ENCODE results near the gene CAMK1D.
"Not testable (repeated sequence)": the region's sequence is repeated elsewhere in the genome, so short reads cannot be mapped to it uniquely, and the experiment has no call there.

CAMK1D gene

DNA sequence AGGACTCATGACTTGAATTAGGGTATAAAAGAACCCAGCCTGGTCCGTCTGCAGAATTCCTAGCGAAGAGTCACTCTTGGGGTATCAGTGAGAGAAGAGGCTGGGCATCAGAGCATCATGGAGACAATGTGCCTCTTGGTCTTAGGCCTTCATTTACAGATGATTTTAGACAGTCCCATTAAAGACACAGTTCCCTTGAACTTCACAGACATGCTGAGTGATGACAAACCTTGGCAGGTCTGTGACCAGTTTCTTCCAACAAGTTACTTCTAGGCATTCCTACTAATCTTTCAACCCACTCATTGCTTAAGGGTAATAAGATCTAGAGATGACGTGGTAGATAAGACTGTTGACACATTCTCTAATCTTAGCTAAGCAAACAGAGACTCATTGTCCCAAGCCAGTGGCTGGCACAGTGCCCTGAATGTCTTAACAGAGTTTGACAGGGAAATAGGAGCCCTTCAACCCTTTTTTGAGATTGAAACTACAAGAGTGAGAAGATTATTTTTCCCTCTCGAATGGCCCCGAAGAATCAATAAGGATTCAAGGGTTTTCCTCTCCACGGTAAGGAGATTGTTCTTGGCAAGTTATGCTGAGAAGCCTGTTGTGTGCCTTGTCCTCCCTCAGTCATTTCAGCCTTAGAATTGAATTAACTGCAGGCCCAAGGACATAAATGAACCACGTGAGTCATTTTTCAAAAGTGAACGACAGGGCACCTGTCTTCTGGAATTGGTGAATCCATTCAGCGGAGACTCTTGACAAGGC lies 371.1 kb downstream of the CAMK1D start:
- no peak for DNase-seq (ENCODE audit: low read depth, low spot score)

DNA sequence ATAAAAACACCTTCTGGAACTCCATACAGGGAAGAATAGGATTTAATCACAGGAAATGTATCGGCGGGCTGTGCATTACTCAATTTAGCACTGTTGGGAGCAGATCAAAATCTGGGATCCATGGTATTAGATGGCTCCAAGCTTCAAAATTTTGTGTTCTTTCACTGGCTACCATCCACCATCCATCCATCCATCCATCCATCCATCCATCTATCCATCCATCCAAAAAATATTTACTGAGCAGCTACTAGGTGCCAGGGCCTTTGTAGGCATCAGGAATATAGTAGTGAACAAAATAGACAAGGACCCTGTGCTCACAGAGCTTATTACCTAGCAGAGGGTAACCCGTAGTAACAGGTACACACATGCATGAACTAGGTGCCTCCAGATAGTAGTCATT lies 372.0 kb downstream of the CAMK1D start:
- DNase-seq (ENCODE audit: low read depth, low spot score), result no peak

GRCh38 chr10:12723220-12723619 lies 373.9 kb downstream of the CAMK1D start:
- DNase-seq (ENCODE audit: low read depth, low spot score), result no peak

GRCh38 chr10:12724807-12725579 lies 375.6 kb downstream of the CAMK1D start:
- DNase-seq (ENCODE audit: low read depth, low spot score), result no peak

DNA sequence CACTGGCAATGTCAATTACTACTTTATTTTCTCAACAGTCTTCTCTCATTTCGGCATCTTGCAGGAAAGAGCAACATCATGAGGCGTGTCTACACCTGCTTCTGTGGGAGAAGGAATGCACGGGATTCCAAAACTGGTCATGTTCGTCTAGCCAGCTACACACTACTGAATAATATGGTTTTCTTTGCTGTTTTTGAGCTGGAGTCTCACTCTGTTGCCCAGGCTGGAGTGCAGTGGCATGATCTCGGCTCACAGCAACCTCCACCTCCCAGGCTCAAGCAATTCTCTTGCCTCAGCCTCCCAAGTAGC lies 376.2 kb downstream of the CAMK1D start:
- not testable (repeated sequence) for DNase-seq (ENCODE audit: low read depth, low spot score)

DNA sequence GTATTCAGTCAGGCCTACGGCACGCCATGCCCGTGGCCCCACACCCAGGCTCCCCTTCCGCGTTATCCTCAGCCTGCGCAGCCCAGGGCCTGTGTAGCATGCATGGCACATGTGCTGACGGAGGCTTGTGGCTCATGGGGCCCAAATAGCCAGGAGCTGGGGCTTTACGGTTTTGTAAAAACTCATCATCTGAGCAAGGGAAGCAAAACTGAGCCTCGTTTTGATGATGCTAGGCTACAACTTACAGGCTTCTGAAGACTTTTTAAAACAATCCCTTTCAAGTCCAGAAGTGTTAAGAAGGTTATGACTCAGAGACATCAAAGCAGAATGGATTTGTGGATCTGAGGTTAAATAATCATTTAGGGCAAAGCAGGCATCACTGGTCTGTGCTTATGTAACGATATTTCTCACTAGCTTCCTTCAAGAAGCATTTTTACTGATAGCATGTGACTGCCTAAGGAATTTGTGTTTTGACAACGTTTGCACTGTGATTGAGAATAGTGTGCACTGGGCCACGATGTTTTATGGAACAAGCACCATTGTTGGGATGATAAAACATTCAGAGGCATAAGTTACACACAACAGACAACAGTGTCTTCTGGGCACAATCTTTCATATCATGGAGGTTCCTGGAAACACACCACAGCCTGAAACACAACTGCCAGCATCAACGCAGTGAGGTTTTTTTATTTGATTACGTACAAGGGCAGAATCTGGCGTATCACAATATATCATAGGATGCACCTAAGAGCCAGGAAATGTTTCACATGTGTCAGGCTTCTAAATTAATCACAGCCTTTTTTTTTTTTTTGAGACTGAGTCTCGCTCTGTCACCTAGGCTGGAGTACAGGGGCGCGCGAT lies 377.9 kb downstream of the CAMK1D start:
- DNase-seq (ENCODE audit: low read depth, low spot score), result no peak

GRCh38 chr10:12727832-12728215 lies 378.5 kb downstream of the CAMK1D start:
- no peak for DNase-seq (ENCODE audit: low read depth, low spot score)

DNA sequence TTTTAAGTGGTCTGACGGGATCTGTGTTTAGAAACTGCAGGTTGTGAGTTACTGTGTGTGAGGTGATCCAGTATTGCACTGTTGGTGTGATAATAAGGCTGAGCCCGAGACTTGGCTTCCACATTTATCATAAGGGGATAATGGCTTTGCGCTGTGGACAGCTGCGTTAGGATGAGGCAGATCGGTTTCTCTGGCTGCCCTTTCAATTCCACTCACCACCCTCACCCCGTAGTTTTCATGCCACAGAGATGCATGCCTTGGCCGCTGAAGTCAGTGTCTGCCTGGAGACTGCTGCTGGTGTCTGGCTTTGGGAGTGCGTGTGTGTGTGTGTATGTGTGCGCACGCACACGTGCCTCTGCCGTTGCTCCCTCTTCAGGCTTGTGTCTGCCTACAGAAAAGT lies 379.1 kb downstream of the CAMK1D start:
- DNase-seq (ENCODE audit: low read depth, low spot score), result no peak

DNA sequence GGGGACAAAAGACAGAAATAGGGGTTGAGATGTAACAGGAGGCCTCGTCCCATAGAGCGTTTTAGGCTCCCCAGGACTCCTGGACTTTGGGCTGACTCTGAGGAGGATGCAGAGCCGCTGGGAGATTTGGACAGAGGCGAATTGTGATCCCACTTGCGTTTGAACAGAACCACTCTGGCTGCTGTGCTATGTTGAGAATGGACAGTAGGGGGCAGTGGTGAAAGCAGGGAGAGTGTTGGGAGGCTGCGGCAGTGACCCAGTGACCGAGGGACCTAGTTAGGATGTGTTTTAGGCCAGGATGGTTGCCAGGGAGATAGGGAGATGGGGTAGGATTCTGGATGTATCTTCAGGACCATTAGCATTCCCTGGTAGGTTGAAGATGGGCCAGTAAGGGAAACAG lies 380.5 kb downstream of the CAMK1D start:
- DNase-seq (ENCODE audit: low read depth, low spot score), result peak; percentile 28

GRCh38 chr10:12730809-12731519 lies 381.6 kb downstream of the CAMK1D start:
- no peak for DNase-seq (ENCODE audit: low read depth, low spot score)

DNA sequence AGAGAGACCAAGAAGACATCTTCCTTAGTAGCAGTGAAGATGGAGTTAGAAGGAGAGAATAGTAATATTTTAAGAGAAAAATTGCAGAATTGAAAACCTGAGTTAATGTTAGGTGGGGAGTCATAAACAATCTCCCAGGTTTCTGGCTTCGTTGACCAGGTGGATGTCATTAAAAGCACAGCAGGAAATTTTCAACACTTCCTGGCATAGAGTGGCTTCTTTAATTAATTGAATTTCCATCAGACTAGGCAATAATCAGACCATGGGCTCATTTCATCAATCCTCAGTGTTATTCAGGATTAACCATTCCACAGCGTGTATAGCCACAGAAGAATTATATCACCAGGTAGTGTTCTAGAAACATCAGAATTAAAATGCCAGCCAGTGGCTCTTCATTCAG lies 383.9 kb downstream of the CAMK1D start:
- DNase-seq (ENCODE audit: low read depth, low spot score), result no peak

DNA sequence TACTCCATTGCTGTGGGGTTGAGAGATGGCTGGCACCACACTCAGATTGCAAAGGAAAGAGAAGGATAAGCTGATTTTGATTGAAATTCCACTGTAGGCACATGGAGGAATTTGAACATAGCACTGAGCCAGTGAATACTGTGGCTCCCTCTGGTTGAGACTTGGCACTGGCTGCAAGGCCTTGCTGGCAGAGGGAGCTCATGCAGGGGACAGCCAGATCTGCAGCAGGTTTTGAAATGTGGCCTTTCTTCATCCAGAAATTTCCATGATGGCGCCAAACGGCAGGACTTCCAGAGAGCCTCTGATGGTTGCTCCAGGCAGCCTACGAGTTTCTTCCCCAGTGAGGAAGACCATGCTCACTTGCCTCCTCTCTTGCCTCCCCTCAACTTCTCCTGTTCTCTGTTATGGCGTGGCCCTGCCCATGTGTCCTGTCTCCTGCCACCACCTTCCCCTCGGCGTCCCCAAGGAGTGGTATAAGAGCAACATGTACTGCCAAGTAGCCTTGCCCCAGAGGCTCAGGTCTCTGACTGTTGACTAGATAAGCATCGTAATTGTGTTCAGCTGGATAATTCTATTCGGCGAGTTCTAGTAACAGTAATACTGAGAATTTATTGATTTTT lies 386.6 kb downstream of the CAMK1D start:
- DNase-seq (ENCODE audit: low read depth, low spot score), result no peak

- DNase-seq (ENCODE audit: low read depth, low spot score), result no peak
Observed at GRCh38 chr10:12740813-12741212, 391.5 kb downstream of the CAMK1D start.

DNA sequence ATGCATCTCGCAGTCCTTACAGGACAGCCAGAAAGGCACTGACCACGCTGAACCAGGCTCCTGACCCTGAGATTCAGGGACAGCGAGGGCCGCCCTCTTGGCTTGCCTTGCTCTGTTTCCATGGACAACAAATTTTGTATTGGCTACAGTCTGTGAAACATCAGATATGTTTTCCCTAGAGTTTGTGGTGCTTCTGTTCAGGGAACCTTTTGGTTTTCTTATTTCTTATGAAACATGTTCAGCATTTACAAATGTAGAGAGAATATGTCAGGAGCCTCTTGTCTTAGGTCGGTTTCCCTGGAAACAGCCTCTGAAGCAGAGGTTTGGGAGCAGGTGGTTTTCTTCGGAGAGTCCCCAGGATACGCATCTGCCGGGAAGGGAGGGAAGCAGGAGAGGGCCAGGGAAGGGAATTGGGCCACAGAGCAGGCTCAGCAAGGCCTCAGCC lies 392.0 kb downstream of the CAMK1D start:
- DNase-seq (ENCODE audit: low read depth, low spot score), result no peak

- DNase-seq (ENCODE audit: low read depth, low spot score), result no peak
Observed at GRCh38 chr10:12742771-12743170, 393.4 kb downstream of the CAMK1D start.

DNA sequence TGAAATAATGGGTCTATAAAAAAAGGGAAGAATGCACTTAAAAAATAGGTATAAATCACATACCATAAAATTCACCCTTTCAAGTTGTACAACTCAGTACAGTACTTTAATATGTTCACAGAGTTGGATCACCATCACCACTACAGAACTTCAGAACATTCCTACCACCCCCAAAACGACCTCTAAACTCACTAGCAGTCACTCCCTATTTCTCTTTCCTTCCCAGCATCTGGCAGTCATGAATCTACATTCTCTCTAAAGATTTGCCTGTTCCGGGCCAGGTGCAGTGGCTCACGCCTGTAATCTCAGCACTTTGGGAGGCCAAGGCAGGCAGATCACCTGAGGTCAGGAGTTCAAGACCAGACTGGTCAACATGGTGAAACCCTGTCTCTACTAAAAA lies 394.1 kb downstream of the CAMK1D start:
- DNase-seq (ENCODE audit: low read depth, low spot score), result not testable (repeated sequence)

- DNase-seq (ENCODE audit: low read depth, low spot score), result no peak
Observed at GRCh38 chr10:12743941-12744340, 394.6 kb downstream of the CAMK1D start.

DNA sequence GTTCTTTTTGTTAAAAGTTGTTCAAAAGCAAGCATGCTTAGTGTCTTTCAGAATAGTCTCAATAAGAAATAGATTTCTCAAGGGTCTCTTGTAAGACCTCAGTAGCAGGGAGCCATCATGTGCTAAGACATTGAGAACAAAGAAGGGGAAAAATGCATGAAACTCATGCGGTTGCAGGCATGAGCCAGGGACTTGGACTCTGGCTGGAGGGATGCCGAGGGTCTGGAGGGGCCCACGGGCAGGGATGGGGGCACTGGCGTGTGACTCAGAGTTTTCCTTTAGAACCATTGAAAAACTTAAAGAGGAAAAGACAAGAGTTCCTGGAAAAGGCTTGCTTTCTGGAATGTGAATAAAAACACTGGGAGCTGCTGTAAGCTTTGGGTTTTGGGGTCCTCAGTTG lies 398.8 kb downstream of the CAMK1D start:
- no peak for DNase-seq (ENCODE audit: low read depth, low spot score)

GRCh38 chr10:12749760-12750478 lies 400.6 kb downstream of the CAMK1D start:
- no peak for DNase-seq (ENCODE audit: low read depth, low spot score)

DNA sequence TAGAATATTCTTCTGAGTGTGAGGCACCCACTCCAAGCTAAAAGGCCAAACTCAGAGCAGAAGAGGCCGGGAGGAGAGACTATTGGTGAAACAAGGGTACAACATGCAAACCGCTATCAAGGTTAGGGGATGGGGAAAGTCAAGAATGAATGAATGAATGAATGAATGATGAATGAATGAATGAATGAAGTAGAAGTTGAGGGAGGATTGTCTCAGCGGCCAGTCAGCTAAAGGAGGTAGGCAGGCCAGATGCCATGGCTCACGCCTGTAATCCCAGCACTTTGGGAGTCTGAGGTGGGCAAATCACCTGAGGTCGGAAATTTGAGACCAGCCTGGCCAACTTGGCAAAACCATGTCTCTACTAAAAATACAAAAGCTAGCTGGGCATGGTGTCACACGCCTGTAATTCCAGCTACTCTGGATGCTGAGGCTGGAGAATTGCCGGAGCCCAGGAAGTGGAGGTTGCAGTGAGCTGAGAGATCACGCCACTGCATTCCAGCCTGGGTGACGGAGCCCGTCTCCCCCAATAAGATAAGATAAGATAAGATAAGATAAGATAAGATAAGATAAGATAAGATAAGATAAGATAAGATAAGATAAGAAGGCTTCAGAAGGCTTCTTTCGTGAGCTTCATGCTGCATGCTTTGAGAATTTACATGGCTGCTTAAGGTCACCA lies 401.3 kb downstream of the CAMK1D start:
- no peak for DNase-seq (ENCODE audit: low read depth, low spot score)

Measured in iPS DF 19.7 (cell line).